ENCODE results near the gene RNF10. TPM values are rescaled to one million over a fixed set of nuclear protein-coding genes. Genes with fewer than 3 reads are reported as not detected.

The RNF10 gene
- polyA plus RNA-seq, 1 donor (not counting 4 experiments of a cell fraction or from before 2014, with no cell fraction given): 60.3 TPM

DNA sequence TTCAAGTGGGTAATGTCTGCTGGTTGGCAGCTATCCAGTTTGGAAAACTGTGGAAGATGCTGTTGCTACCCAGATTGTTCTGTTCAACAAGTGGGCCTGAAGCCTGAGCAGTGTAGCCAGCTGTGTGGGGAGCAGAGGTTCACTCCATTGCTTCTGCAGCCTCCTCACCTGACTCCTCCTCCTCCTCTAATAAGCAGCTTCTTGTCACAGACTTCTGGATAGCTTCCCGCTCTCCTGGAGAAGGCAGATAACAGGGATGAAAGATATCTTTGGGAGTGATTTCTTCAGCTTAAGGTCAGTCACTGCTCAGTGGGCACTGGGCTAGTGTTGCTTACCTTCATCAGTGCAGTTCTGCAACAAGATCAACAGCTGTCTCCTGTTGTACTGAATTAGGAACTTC, 45.0 kb downstream of the RNF10 start:
- TF ChIP-seq, protein P1, sequence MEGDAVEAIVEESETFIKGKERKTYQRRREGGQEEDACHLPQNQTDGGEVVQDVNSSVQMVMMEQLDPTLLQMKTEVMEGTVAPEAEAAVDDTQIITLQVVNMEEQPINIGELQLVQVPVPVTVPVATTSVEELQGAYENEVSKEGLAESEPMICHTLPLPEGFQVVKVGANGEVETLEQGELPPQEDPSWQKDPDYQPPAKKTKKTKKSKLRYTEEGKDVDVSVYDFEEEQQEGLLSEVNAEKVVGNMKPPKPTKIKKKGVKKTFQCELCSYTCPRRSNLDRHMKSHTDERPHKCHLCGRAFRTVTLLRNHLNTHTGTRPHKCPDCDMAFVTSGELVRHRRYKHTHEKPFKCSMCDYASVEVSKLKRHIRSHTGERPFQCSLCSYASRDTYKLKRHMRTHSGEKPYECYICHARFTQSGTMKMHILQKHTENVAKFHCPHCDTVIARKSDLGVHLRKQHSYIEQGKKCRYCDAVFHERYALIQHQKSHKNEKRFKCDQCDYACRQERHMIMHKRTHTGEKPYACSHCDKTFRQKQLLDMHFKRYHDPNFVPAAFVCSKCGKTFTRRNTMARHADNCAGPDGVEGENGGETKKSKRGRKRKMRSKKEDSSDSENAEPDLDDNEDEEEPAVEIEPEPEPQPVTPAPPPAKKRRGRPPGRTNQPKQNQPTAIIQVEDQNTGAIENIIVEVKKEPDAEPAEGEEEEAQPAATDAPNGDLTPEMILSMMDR (optimal IDR thresholded peaks at IDR 0.05 in 1 of 3, IDR thresholded peaks at IDR 0.05 in 1 of 3, conservative IDR thresholded peaks at IDR 0.05 in 1 of 3; ENCODE audit: extremely low read depth in 1 of 3, insufficient read depth in 2 of 3, low read length in 3 of 3): no peak
- no peak for TF ChIP-seq EZH2 (IDR thresholded peaks at IDR 0.05; ENCODE audit: low read length)
- Histone ChIP-seq H3K9me1 (ENCODE audit: control insufficient read depth, extremely low read depth, insufficient read depth, low read length) (no peaks in the 10 kb centered on the region), H3K9me3 (ENCODE audit: control insufficient read depth, low read depth, low read length) (no peaks in the 10 kb centered on the region), H3K27ac (ENCODE audit: control insufficient read depth, insufficient read depth, low read length) (no peak overlapping the region), H3K27me3 (ENCODE audit: control insufficient read depth, extremely low read depth, insufficient read depth, low read length) (no peaks in the 10 kb centered on the region), H3K79me2 (ENCODE audit: control insufficient read depth, insufficient read depth, low read length) (peaks cover 14% of the 10 kb centered on the region), H3K9ac (ENCODE audit: control insufficient read depth, extremely low read depth, insufficient read depth, low read length) (no peak overlapping the region), H3K4me2 (ENCODE audit: control insufficient read depth, extremely low read depth, insufficient read depth, low read depth, low read length) (no peak overlapping the region), H3K4me1 (ENCODE audit: control insufficient read depth, extremely low read depth, insufficient read depth, low read length) (peaks cover 11% of the 10 kb centered on the region), H3K4me3 (ENCODE audit: control insufficient read depth in 2 of 3, extremely low read depth in 1 of 3, insufficient read depth in 2 of 3, low read depth in 1 of 3, low read length in 3 of 3) (no peak overlapping the region), H2AFZ (ENCODE audit: control insufficient read depth, low read length) (no peak overlapping the region), H3K36me3 (ENCODE audit: control insufficient read depth in 2 of 2, extremely low read depth in 1 of 2, insufficient read depth in 2 of 2, low read length in 2 of 2) (peaks cover 32 to 34% of the 10 kb centered on the region in 2 experiments), H4K20me1 (ENCODE audit: control insufficient read depth, extremely low read depth, insufficient read depth, low read length) (no peaks in the 10 kb centered on the region)
- dilution Hi-C loops (cut with MboI; ENCODE audit: extremely low pct_ligation_motif_present, low sequenced_read_pairs): no loop called here
- no peak for DNase-seq (ENCODE audit: low read depth, low spot score)
- no peak for FAIRE-seq

DNA sequence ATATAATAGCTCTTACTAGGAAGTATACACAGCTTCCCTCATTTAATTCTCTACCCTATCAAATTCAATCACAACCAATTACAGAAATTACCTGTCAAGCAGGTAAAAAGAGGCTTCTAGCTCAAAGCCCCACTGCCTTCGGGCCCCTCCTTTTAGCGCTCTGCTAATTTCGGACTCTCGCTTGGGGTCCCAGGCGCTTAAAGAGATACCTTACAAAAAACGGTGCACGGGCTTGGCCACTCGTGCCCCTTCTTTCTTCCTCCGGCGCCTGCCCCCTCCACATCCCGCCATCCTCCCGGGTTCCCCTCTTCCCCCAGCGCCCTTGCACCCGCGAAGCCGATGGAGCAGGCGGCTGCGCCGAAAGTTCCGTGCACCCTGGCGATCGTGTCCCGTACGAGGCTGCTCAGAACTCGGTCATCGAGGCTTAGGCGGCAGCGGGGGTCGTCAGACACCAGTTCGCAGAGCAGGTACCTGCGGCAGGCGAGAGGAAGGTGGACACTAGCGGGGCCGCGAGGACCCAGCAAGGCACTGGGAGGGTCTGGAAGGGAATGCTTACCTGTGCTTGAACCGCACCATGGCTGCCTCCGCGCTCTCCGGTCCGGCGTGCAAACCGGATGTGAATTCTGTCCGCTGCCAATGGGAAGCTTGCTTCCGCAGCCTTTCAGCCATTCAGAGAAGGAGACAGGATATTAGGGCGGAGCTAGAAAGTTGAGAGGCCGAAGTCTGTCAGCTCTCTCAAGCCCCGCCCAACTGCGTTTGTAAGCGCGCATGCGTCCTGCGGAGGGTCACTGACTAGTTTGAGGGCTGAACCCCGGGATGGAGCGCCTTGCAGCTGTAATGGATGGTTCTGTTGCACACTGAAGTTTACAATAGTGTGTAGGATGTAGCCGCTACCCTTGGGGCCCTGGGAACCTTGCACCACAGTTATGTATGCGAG, 46.9 kb downstream of the RNF10 start, which contains the start of gene POP5:
Gene POP5 (minus strand): TSS at position 616 of the 937 bp plus-strand sequence. CDS start 40 bp downstream, at position 576.
- H3K4me1 ChIP-seq (ENCODE audit: control insufficient read depth, extremely low read depth, insufficient read depth, low read length): peaks cover 13% of the 10 kb centered on the region
- no peaks in the 10 kb centered on the region for H4K20me1 ChIP-seq (ENCODE audit: control insufficient read depth, extremely low read depth, insufficient read depth, low read length)
- H3K27me3 ChIP-seq (ENCODE audit: control insufficient read depth, extremely low read depth, insufficient read depth, low read length): no peaks in the 10 kb centered on the region
- H3K4me3 ChIP-seq (ENCODE audit: control insufficient read depth in 2 of 3, extremely low read depth in 1 of 3, insufficient read depth in 2 of 3, low read depth in 1 of 3, low read length in 3 of 3): peak within 1 kb of the TSS; percentile 71 to 94 (median 93)
- peak within 1 kb of the TSS; percentile 88 for H3K9ac ChIP-seq (ENCODE audit: control insufficient read depth, extremely low read depth, insufficient read depth, low read length)
- peaks cover 23 to 28% of the 10 kb centered on the region in 2 experiments for H3K36me3 ChIP-seq (ENCODE audit: control insufficient read depth in 2 of 2, extremely low read depth in 1 of 2, insufficient read depth in 2 of 2, low read length in 2 of 2)
- dilution Hi-C loops (cut with MboI; ENCODE audit: extremely low pct_ligation_motif_present, low sequenced_read_pairs): no loop called here
- peak within 1 kb of the TSS; percentile 53 for H3K27ac ChIP-seq (ENCODE audit: control insufficient read depth, insufficient read depth, low read length)
- no peak for TF ChIP-seq EZH2 (IDR thresholded peaks at IDR 0.05; ENCODE audit: low read length)
- TF ChIP-seq, protein P1 (optimal IDR thresholded peaks at IDR 0.05 in 1 of 3, IDR thresholded peaks at IDR 0.05 in 1 of 3, conservative IDR thresholded peaks at IDR 0.05 in 1 of 3; ENCODE audit: extremely low read depth in 1 of 3, insufficient read depth in 2 of 3, low read length in 3 of 3): peak in 1 of 3 experiments; percentile 9
- peak within 1 kb of the TSS; percentile 100 for H3K4me2 ChIP-seq (ENCODE audit: control insufficient read depth, extremely low read depth, insufficient read depth, low read depth, low read length)
- no peaks in the 10 kb centered on the region for H3K9me3 ChIP-seq (ENCODE audit: control insufficient read depth, low read depth, low read length)
- peak; percentile 84 for FAIRE-seq
- peaks cover 14% of the 10 kb centered on the region for H3K79me2 ChIP-seq (ENCODE audit: control insufficient read depth, insufficient read depth, low read length)
- H2AFZ ChIP-seq (ENCODE audit: control insufficient read depth, low read length): peak within 1 kb of the TSS; percentile 97
- DNase-seq (ENCODE audit: low read depth, low spot score): peak; percentile 92
- H3K9me1 ChIP-seq (ENCODE audit: control insufficient read depth, extremely low read depth, insufficient read depth, low read length): no peaks in the 10 kb centered on the region
